Cardiac fibroblast (primary cell): ENCODE data around the gene ASXL2.

Experiments
- DNase-seq, 2 donors: peaks; one replicate each; pipeline versions ENCODE4 v3.0.0 to v3.0.0-alpha.2; 2010; ENCODE audit warnings: low read depth in 2 of 2
- H3K4me3 ChIP-seq, 2 donors: replicated peaks in 1 of 2; 1 replicate in 1 of 2; 2 replicates in 1 of 2; pipeline ENCODE4 v1.5.1; 2011; ENCODE audit warnings: low read depth in 2 of 2, low read length in 2 of 2, mild to moderate bottlenecking in 2 of 2, moderate library complexity in 1 of 2
- CTCF ChIP-seq: IDR thresholded peaks from one replicate; pipeline ENCODE4 v1.5.1; 2011; ENCODE audit warnings: low read depth, mild to moderate bottlenecking, low read length, inconsistent platforms

ASXL2 gene

GRCh38 chr2:25879133-25879730 is 945 bp upstream of the ASXL2 start:
- DNase-seq: peak; percentile 27 to 79
- TF ChIP-seq CTCF: no peak
- peak overlapping the region; percentile 43 to 50 for H3K4me3 ChIP-seq

GRCh38 chr2:25877431-25878360 is 591 bp downstream of the ASXL2 start:
- peak; percentile 61 to 64 for DNase-seq
- peak overlapping the region; percentile 97 to 100 for H3K4me3 ChIP-seq
- TF ChIP-seq CTCF: no peak

- no peak for DNase-seq
- TF ChIP-seq CTCF: no peak
- H3K4me3 ChIP-seq: no peak overlapping the region
Measured at GRCh38 chr2:25872134-25872533, 6.2 kb downstream of the ASXL2 start.

GRCh38 chr2:25867396-25868003 is 10.8 kb downstream of the ASXL2 start:
- no peak overlapping the region for H3K4me3 ChIP-seq
- no peak for TF ChIP-seq CTCF
- DNase-seq: no peak

- TF ChIP-seq CTCF: no peak
- DNase-seq: no peak
- no peak overlapping the region for H3K4me3 ChIP-seq
Measured at GRCh38 chr2:25856377-25856776, 21.9 kb downstream of the ASXL2 start.

GRCh38 chr2:25855065-25855464 is 23.2 kb downstream of the ASXL2 start:
- no peak overlapping the region for H3K4me3 ChIP-seq
- no peak for DNase-seq
- TF ChIP-seq CTCF: no peak
